H1 (cell line): Measurements from ENCODE around the gene MMP28. TPM values are rescaled to one million over a fixed set of nuclear protein-coding genes. Genes with fewer than 3 reads are reported as not detected.

ENCODE experiments used
- CTCF ChIA-PET: fragments of 300-600 bp; sonication (Branson Sonifier 250); formaldehyde crosslinking; loops from one replicate; lab custom pipeline; 2021; ENCODE audit not compliant: partially characterized antibody; lab: Charles Lee
- POLR2A ChIA-PET: fragments of 300-600 bp; sonication (Branson Sonifier 250); formaldehyde crosslinking; loops from one replicate; lab custom pipeline; 2021; ENCODE audit warnings: inconsistent platforms; ENCODE audit not compliant: partially characterized antibody; lab: Charles Lee
- DNase-seq, 2 experiments: peaks; one replicate each; pipeline versions ENCODE4 v3.0.0 to v3.0.0-alpha.2; 2010 to 2022; ENCODE audit warnings: low spot score in 2 of 2, low read depth in 1 of 2, mixed read lengths in 1 of 2
- FAIRE-seq: peaks from 2 replicates; lab custom pipeline; 2011; peaks lifted over from hg19 to GRCh38; lab: Jason Lieb, UNC
- H2AFZ ChIP-seq: 2 replicates; pipeline ENCODE4 v1.8.1; 2012; ENCODE audit warnings: low read length, inconsistent platforms
- H2AK5ac ChIP-seq: 2 replicates; pipeline ENCODE4 v1.6.1; 2013; ENCODE audit warnings: low read depth, low read length
- H2BK120ac ChIP-seq: replicated peaks from 2 replicates; pipeline ENCODE3; 2013; ENCODE audit warnings: low read depth, low read length, inconsistent platforms
- H2BK12ac ChIP-seq: 2 replicates; pipeline ENCODE4 v1.6.1; 2013; ENCODE audit warnings: low read depth, low read length
- H2BK15ac ChIP-seq: 2 replicates; pipeline ENCODE4 v1.6.1; 2013; ENCODE audit warnings: low read length
- H2BK20ac ChIP-seq: 2 replicates; pipeline ENCODE4 v1.6.1; 2013; ENCODE audit warnings: low read length
- H2BK5ac ChIP-seq: 2 replicates; pipeline ENCODE4 v1.6.1; 2013; ENCODE audit warnings: low read depth, low read length
- H3K14ac ChIP-seq: 2 replicates; pipeline ENCODE4 v1.6.1; 2013; ENCODE audit warnings: inconsistent platforms; ENCODE audit not compliant: insufficient read length
- H3K18ac ChIP-seq: 2 replicates; pipeline ENCODE4 v1.6.1; 2013; ENCODE audit warnings: low read length; ENCODE audit errors: extremely low read depth
- H3K23ac ChIP-seq: 2 replicates; pipeline ENCODE4 v1.6.1; 2013; ENCODE audit warnings: inconsistent platforms; ENCODE audit not compliant: insufficient read length
- H3K23me2 ChIP-seq: 2 replicates; pipeline ENCODE4 v1.6.1; 2013; ENCODE audit warnings: low read depth, low read length
- H3K27ac ChIP-seq: 2 replicates; pipeline ENCODE4 v1.6.1; 2011; ENCODE audit warnings: low read depth, low read length, inconsistent platforms
- H3K27me3 ChIP-seq, 4 experiments: replicated peaks in 1 of 4; 1 replicate in 1 of 4; 2 replicates in 3 of 4; pipeline versions ENCODE4 v1.6.1 to v1.8.1; 2011 to 2013; ENCODE audit warnings: low read length in 3 of 4, mild to moderate bottlenecking in 3 of 4, inconsistent platforms in 2 of 4, mixed read lengths in 2 of 4, moderate library complexity in 1 of 4; ENCODE audit not compliant: control insufficient read depth in 3 of 4, insufficient read depth in 3 of 4; ENCODE audit errors: extremely low read depth in 1 of 4
- H3K36me3 ChIP-seq, 4 experiments: 2 replicates each; pipeline versions ENCODE4 v1.6.1 to v1.8.1; 2011 to 2013; ENCODE audit warnings: mild to moderate bottlenecking in 4 of 4, low read length in 3 of 4, moderate library complexity in 2 of 4, control low read depth in 1 of 4, inconsistent platforms in 1 of 4; ENCODE audit not compliant: insufficient read depth in 4 of 4, control insufficient read depth in 2 of 4
- H3K4ac ChIP-seq: replicated peaks from 2 replicates; pipeline ENCODE3; 2013; ENCODE audit warnings: low read length, low read depth, mixed read lengths, inconsistent platforms; ENCODE audit not compliant: insufficient read length
- H3K4me1 ChIP-seq, 4 experiments: replicated peaks in 1 of 4; 1 replicate in 1 of 4; 2 replicates in 3 of 4; pipeline versions ENCODE4 v1.6.1 to v1.8.1; 2011 to 2013; ENCODE audit warnings: low read length in 3 of 4, inconsistent platforms in 2 of 4, mixed read lengths in 1 of 4; ENCODE audit not compliant: insufficient read depth in 4 of 4, control insufficient read depth in 3 of 4
- H3K4me2 ChIP-seq, 2 experiments: 2 replicates each; pipeline versions ENCODE4 v1.6.1 to v1.8.1; 2011 to 2013; ENCODE audit warnings: low read depth in 2 of 2, low read length in 2 of 2, control low read depth in 1 of 2, inconsistent platforms in 1 of 2, mild to moderate bottlenecking in 1 of 2; ENCODE audit not compliant: insufficient read depth in 1 of 2
- H3K4me3 ChIP-seq, 4 experiments: fragments of 200-600, 300-600 bp in 1 of 4; sonication (generic), shearing (Covaris generic), sonication (Bioruptor Twin) in 1 of 4; 2 replicates each; pipeline versions ENCODE4 v1.5.1 to v1.8.1; 2011 to 2016; ENCODE audit warnings: low read length in 4 of 4, low read depth in 3 of 4, control low read depth in 2 of 4, inconsistent platforms in 2 of 4, mild to moderate bottlenecking in 2 of 4, mixed read lengths in 1 of 4, moderate library complexity in 1 of 4; ENCODE audit not compliant: insufficient read depth in 2 of 4; ENCODE audit errors: extremely low read depth in 1 of 4
- H3K56ac ChIP-seq: replicated peaks from 2 replicates; pipeline ENCODE3; 2013; ENCODE audit warnings: low read depth, mild to moderate bottlenecking, mixed read lengths, low read length, inconsistent platforms; ENCODE audit not compliant: insufficient read length
- H3K79me1 ChIP-seq: 2 replicates; pipeline ENCODE4 v1.6.1; 2013; ENCODE audit warnings: low read depth, low read length, control low read depth
- H3K79me2 ChIP-seq, 2 experiments: 2 replicates each; pipeline versions ENCODE4 v1.6.1 to v1.8.1; 2012 to 2013; ENCODE audit warnings: low read length in 2 of 2, mild to moderate bottlenecking in 2 of 2, inconsistent platforms in 1 of 2; ENCODE audit not compliant: insufficient read depth in 2 of 2, control insufficient read depth in 1 of 2
- H3K9ac ChIP-seq, 4 experiments: replicated peaks in 1 of 4; 1 replicate in 1 of 4; 2 replicates in 3 of 4; pipeline versions ENCODE4 v1.6.1 to v1.8.1; 2011 to 2013; ENCODE audit warnings: low read depth in 3 of 4, low read length in 3 of 4, control low read depth in 2 of 4, mild to moderate bottlenecking in 2 of 4, moderate library complexity in 2 of 4, inconsistent platforms in 1 of 4; ENCODE audit errors: extremely low read depth in 1 of 4
- H3K9me3 ChIP-seq, 2 experiments: 2 replicates each; pipeline versions ENCODE4 v1.6.1 to v1.8.1; 2012 to 2013; ENCODE audit warnings: mild to moderate bottlenecking in 2 of 2, moderate library complexity in 2 of 2, control low read depth in 1 of 2, inconsistent platforms in 1 of 2, low read depth in 1 of 2, low read length in 1 of 2, mixed read lengths in 1 of 2; ENCODE audit not compliant: insufficient read depth in 2 of 2
- H4K20me1 ChIP-seq, 2 experiments: replicated peaks in 1 of 2; 2 replicates each; pipeline versions ENCODE3 to v1.8.1; 2011 to 2013; ENCODE audit warnings: inconsistent platforms in 2 of 2, low read length in 2 of 2, mild to moderate bottlenecking in 1 of 2; ENCODE audit not compliant: insufficient read depth in 2 of 2, control insufficient read depth in 1 of 2
- H4K5ac ChIP-seq: 2 replicates; pipeline ENCODE4 v1.6.1; 2013; ENCODE audit warnings: low read length, low read depth, mixed read lengths, inconsistent platforms; ENCODE audit not compliant: insufficient read length
- H4K8ac ChIP-seq: 2 replicates; pipeline ENCODE4 v1.8.0; 2013; ENCODE audit warnings: mild to moderate bottlenecking, moderate library complexity, low read length, inconsistent platforms; ENCODE audit not compliant: insufficient read depth; ENCODE audit errors: extremely low read depth
- H4K91ac ChIP-seq: replicated peaks from 2 replicates; pipeline ENCODE3; 2013; ENCODE audit warnings: low read length, mixed read lengths, inconsistent platforms; ENCODE audit not compliant: insufficient read length
- EGR1 ChIP-seq: IDR thresholded peaks from 2 replicates; pipeline ENCODE4 v1.6.1; 2011; ENCODE audit warnings: low read depth, low read length, borderline replicate concordance
- GABPA ChIP-seq: IDR thresholded peaks from 2 replicates; pipeline ENCODE4 v1.6.1; 2011; ENCODE audit warnings: mild to moderate bottlenecking, low read length, moderate library complexity, borderline replicate concordance; ENCODE audit not compliant: insufficient read depth
- HDAC2 ChIP-seq, 2 experiments: fragments of 300-600 bp in 1 of 2; sonication (generic) in 1 of 2; IDR thresholded peaks; 2 replicates each; pipeline ENCODE4 v1.6.1; 2011 to 2012; ENCODE audit warnings: low read depth in 2 of 2, low read length in 2 of 2, mild to moderate bottlenecking in 2 of 2, moderate library complexity in 2 of 2, borderline replicate concordance in 1 of 2, inconsistent platforms in 1 of 2
- KDM4A ChIP-seq: IDR thresholded peaks from one replicate; pipeline ENCODE4 v1.7.1; 2012; ENCODE audit warnings: low read depth, mild to moderate bottlenecking, moderate library complexity, low read length, inconsistent platforms; ENCODE audit not compliant: severe bottlenecking
- SIN3A ChIP-seq, 2 experiments: IDR thresholded peaks in 1 of 2; conservative IDR thresholded peaks in 1 of 2; 2 replicates each; pipeline ENCODE4 v1.6.1; 2011 to 2012; ENCODE audit warnings: low read length in 2 of 2, improper control_type of control experiment in 1 of 2, low read depth in 1 of 2, mild to moderate bottlenecking in 1 of 2
- SUZ12 ChIP-seq: fragments of 200-600 bp; sonication (generic); IDR thresholded peaks from 2 replicates; pipeline ENCODE4 v1.6.1; 2012; ENCODE audit warnings: mild to moderate bottlenecking, inconsistent platforms, low read length, moderate library complexity, mixed read lengths
- ZNF274 ChIP-seq: IDR thresholded peaks from 2 replicates; pipeline ENCODE4 v1.7.0; 2012; ENCODE audit warnings: low read length, borderline replicate concordance; ENCODE audit errors: extremely low read depth
- WGBS, 2 experiments: shearing (Covaris generic) in 1 of 2; methylation state at CpG; one replicate each; pipeline versions ENCODE4 v1.1.6 to v1.1.7; 2013 to 2015; ENCODE audit warnings: low lambda C conversion rate in 2 of 2, mixed read lengths in 2 of 2, inconsistent platforms in 1 of 2, low coverage in 1 of 2, missing lambda C conversion rate in 1 of 2; ENCODE audit not compliant: insufficient replicate concordance in 2 of 2, insufficient coverage in 1 of 2, insufficient read length in 1 of 2; ENCODE audit errors: extremely low coverage in 1 of 2, missing lambda C conversion rate in 1 of 2; 5-methylcytosine and 5-hydroxymethylcytosine counted together
- long read RNA-seq, 2 experiments: library from RNA in 1 of 2; library from capped mRNA in 1 of 2; stranded (forward); transcript quantifications; one replicate each; pipeline ENCODE4 v2.0.0, GENCODE V29; 2021; ENCODE audit warnings: inconsistent platforms in 1 of 2
- polyA minus RNA-seq, 3 experiments: library from RNA; depleted of rRNA, polyadenylated mRNA; stranded (reverse); fragments of >200 nt; gene quantifications; 1 replicate in 2 of 3; 2 replicates in 1 of 3; pipeline ENCODE4 v1.2.3, GENCODE V29; 2011
- polyA plus RNA-seq, 7 experiments: library from polyadenylated mRNA; depleted of rRNA in 3 of 7; stranded (reverse) in 5 of 7; unstranded in 2 of 7; fragments of >200 nt in 5 of 7; fragments of 200-250 nt in 2 of 7; gene quantifications; 1 replicate in 5 of 7; 2 replicates in 1 of 7; 4 replicates in 1 of 7; pipeline versions ENCODE4 v1.2.1 to v1.2.3, GENCODE V29; 2011 to 2013; ENCODE audit warnings: missing spikeins in 2 of 7, mixed read lengths in 2 of 7
- total RNA-seq: library from RNA; stranded (reverse); fragmentation: NEBNext Ultra II Directional; extraction: Animal tissue kit (Norgen Biotek cat#: 25700); gene quantifications from 2 replicates; pipeline ENCODE4 v1.2.1, GENCODE V29; 2021

MMP28 gene
- total RNA-seq (not detected in 2 replicates), polyA plus RNA-seq (2011; rRNA removed) (0.06 TPM in 1 of 2 replicates, not detected in the other), polyA minus RNA-seq (2011; rRNA and poly(A)+ RNA removed) (not detected in 2 replicates)
- polyA plus RNA-seq (2011; cell fraction: cytosol; rRNA removed) = not detected
- polyA plus RNA-seq (2011; cell fraction: nucleus; rRNA removed) = not detected
- not detected in 4 replicates for polyA plus RNA-seq (2012, experiment 1 of 2)
- polyA plus RNA-seq (2012, experiment 2 of 2) = not detected
- 0.08 TPM for polyA plus RNA-seq (2013, experiment 1 of 2)
- not detected for polyA plus RNA-seq (2013, experiment 2 of 2)
- not detected for polyA minus RNA-seq (2011; cell fraction: cytosol; rRNA and poly(A)+ RNA removed)
- polyA minus RNA-seq (2011; cell fraction: nucleus; rRNA and poly(A)+ RNA removed) = 1.4 TPM
- long read RNA-seq, experiment 1 = 0 reads
- long read RNA-seq, experiment 2 = 0 reads

GRCh38 chr17:35795007-35795870 is at the start of gene MMP28:
TSS of gene MMP28 (minus strand) at chr17:35795641. CDS start at chr17:35795377, 264 bp downstream.
- H3K14ac ChIP-seq = no peak within 1 kb of the TSS
- H2BK5ac ChIP-seq = no peak within 1 kb of the TSS
- H4K5ac ChIP-seq = no peak within 1 kb of the TSS
- H2BK120ac ChIP-seq = no peak within 1 kb of the TSS
- CTCF ChIA-PET = interaction anchor here (0.7 to 11.7 kb wide), 6 partner anchors 10 to 28 kb away, joined by 3 to 179 read pairs (median 14); partner anchors contain the start of genes C17orf50 and TAF15
- H2BK20ac ChIP-seq = no peak within 1 kb of the TSS
- H3K4me1 ChIP-seq = peaks cover 0 to 10% (median 5%) of the 10 kb centered on the region in 4 experiments; a peak in 5 of 7 replicates
- no peak for FAIRE-seq
- H3K4me3 ChIP-seq = peak within 1 kb of the TSS; percentile 27 to 66 (median 60)
- no peak within 1 kb of the TSS for H2BK15ac ChIP-seq
- no peak within 1 kb of the TSS for H3K23ac ChIP-seq
- H4K8ac ChIP-seq = peak within 1 kb of the TSS; percentile 9; the same call in 1 of the 2 replicates
- POLR2A ChIA-PET = interaction anchor here (0.6 to 7.5 kb wide), 2 partner anchors 14 to 125 kb away, joined by 3 to 50 read pairs; partner anchors contain the start of gene TAF15
- H2BK12ac ChIP-seq = no peak within 1 kb of the TSS; the same call in 1 of the 2 replicates
- DNase-seq = peak in 1 of 2 experiments; percentile 81
- H3K9me3 ChIP-seq = no peaks in the 10 kb centered on the region
- H3K36me3 ChIP-seq = no peaks in the 10 kb centered on the region
- H3K4me2 ChIP-seq = peak within 1 kb of the TSS; percentile 59 to 99
- peaks cover 2% of the 10 kb centered on the region in 2 experiments for H4K20me1 ChIP-seq
- no peak within 1 kb of the TSS for H3K4ac ChIP-seq
- H3K27me3 ChIP-seq = peaks cover 23 to 54% (median 43%) of the 10 kb centered on the region in 4 experiments
- no peak within 1 kb of the TSS for H2AK5ac ChIP-seq
- no peak within 1 kb of the TSS; the same call in 1 of the 2 replicates for H3K18ac ChIP-seq
- H4K91ac ChIP-seq = no peak within 1 kb of the TSS
- H3K79me1 ChIP-seq = no peaks in the 10 kb centered on the region
- no peak within 1 kb of the TSS for H3K56ac ChIP-seq
- H3K9ac ChIP-seq = peak within 1 kb of the TSS in 1 of 4 experiments; percentile 60; a peak in 3 of 7 replicates
- WGBS, 2 experiments = 2% methylated on average over 50 of the region's 89 CpGs; no CpG with 5 or more reads in 1 of the 2 experiments
- peaks cover 11% of the 10 kb centered on the region; the same call in 1 of the 2 replicates for H3K23me2 ChIP-seq
- H2AFZ ChIP-seq = peak within 1 kb of the TSS; percentile 12; the same call in 1 of the 2 replicates
- no peak within 1 kb of the TSS for H3K27ac ChIP-seq
- H3K79me2 ChIP-seq = no peaks in the 10 kb centered on the region
- peak; percentile 75 for TF ChIP-seq KDM4A
- TF ChIP-seq SUZ12 = peak; percentile 91
- TF ChIP-seq SIN3A (conservative IDR thresholded peaks at IDR 0.05 in 1 of 2, IDR thresholded peaks at IDR 0.05 in 1 of 2; ENCODE audit: low read depth in 1 of 2, low read length in 2 of 2) = peak; percentile 19 to 32; a peak in 1 of 4 replicates
- no peak for TF ChIP-seq ZNF274
- peak; percentile 32; the same call in 1 of the 2 replicates for TF ChIP-seq GABPA
- peak in 1 of 2 experiments; percentile 44; a peak in 1 of 4 replicates for TF ChIP-seq HDAC2 (IDR thresholded peaks at IDR 0.05; ENCODE audit: borderline replicate concordance in 1 of 2, low read depth in 2 of 2, low read length in 2 of 2)
- peak; percentile 66; the same call in 1 of the 2 replicates for TF ChIP-seq EGR1
